DND-41 (cell line): ENCODE data around the gene SPC24.

Source experiments
- ATAC-seq: fragments of 200-7000 bp; cut with Tn5 transposase; 3 replicates; pipeline ENCODE4 v1.9.1; 2021; ENCODE audit warnings: low read depth; ENCODE audit not compliant: insufficient read depth
- DNase-seq: peaks from one replicate; pipeline ENCODE4 v3.0.0-alpha.2; 2020
- H2AFZ ChIP-seq: 2 replicates; pipeline ENCODE4 v1.6.0; 2012; ENCODE audit warnings: low read depth, low read length
- H3K27ac ChIP-seq: 2 replicates; pipeline ENCODE4 v1.5.1; 2012; ENCODE audit warnings: low read length, inconsistent platforms
- H3K27me3 ChIP-seq: fragments of 200-600 bp; sonication (generic); 2 replicates; pipeline ENCODE4 v1.6.0; 2012; ENCODE audit warnings: low read length, mild to moderate bottlenecking, inconsistent platforms; ENCODE audit not compliant: insufficient read depth, poor library complexity
- H3K36me3 ChIP-seq: 2 replicates; pipeline ENCODE4 v1.5.1; 2012; ENCODE audit warnings: low read length, inconsistent platforms; ENCODE audit not compliant: insufficient read depth
- H3K4me1 ChIP-seq: 2 replicates; pipeline ENCODE4 v1.5.1; 2012; ENCODE audit warnings: mild to moderate bottlenecking, low read length; ENCODE audit not compliant: insufficient read depth
- H3K4me2 ChIP-seq: 2 replicates; pipeline ENCODE4 v1.6.0; 2012; ENCODE audit warnings: mild to moderate bottlenecking, moderate library complexity, low read length, inconsistent platforms; ENCODE audit not compliant: insufficient read depth
- H3K4me3 ChIP-seq, 2 experiments: fragments of 200-600 bp in 1 of 2; shearing (Covaris generic) in 1 of 2; 2 replicates each; pipeline ENCODE4 v1.5.1; 2012 to 2016; ENCODE audit warnings: inconsistent platforms in 2 of 2, low read length in 2 of 2, mild to moderate bottlenecking in 2 of 2, low read depth in 1 of 2, moderate library complexity in 1 of 2
- H3K79me2 ChIP-seq: 2 replicates; pipeline ENCODE4 v1.6.0; 2012; ENCODE audit warnings: low read length, inconsistent platforms; ENCODE audit not compliant: insufficient read depth
- H3K9ac ChIP-seq: 2 replicates; pipeline ENCODE4 v1.6.0; 2012; ENCODE audit warnings: low read depth, mild to moderate bottlenecking, inconsistent platforms, low read length, moderate library complexity
- H3K9me3 ChIP-seq: 2 replicates; pipeline ENCODE4 v1.5.1; 2012; ENCODE audit warnings: low read length, moderate library complexity, mild to moderate bottlenecking, inconsistent platforms; ENCODE audit not compliant: insufficient read depth, severe bottlenecking
- H4K20me1 ChIP-seq: 2 replicates; pipeline ENCODE4 v1.6.0; 2012; ENCODE audit warnings: low read length; ENCODE audit not compliant: insufficient read depth
- CTCF ChIP-seq: IDR thresholded peaks from 2 replicates; pipeline ENCODE4 v1.5.1; 2012; ENCODE audit warnings: borderline replicate concordance, low read length, moderate library complexity, mild to moderate bottlenecking; ENCODE audit not compliant: poor library complexity, severe bottlenecking; ENCODE audit errors: extremely low read depth
- EZH2 ChIP-seq: IDR thresholded peaks from 3 replicates; pipeline ENCODE4 v1.6.1; 2012; ENCODE audit warnings: borderline replicate concordance, low read depth, mild to moderate bottlenecking, moderate library complexity, low read length, inconsistent platforms; ENCODE audit not compliant: severe bottlenecking

The SPC24 gene

GRCh38 chr19:11198769-11199424, 43.3 kb upstream of the SPC24 start:
- H3K79me2 ChIP-seq = no peaks in the 10 kb centered on the region
- H2AFZ ChIP-seq = no peak overlapping the region
- H3K27ac ChIP-seq = no peak overlapping the region
- no peak for TF ChIP-seq CTCF
- TF ChIP-seq EZH2 = no peak
- peaks cover 16% of the 10 kb centered on the region for H3K4me1 ChIP-seq
- no peak for DNase-seq
- H3K27me3 ChIP-seq = no peaks in the 10 kb centered on the region
- H3K9me3 ChIP-seq = no peaks in the 10 kb centered on the region
- H4K20me1 ChIP-seq = no peaks in the 10 kb centered on the region
- no peaks in the 10 kb centered on the region for H3K36me3 ChIP-seq
- no peak overlapping the region for H3K9ac ChIP-seq
- no peak overlapping the region for H3K4me3 ChIP-seq
- no peak for ATAC-seq
- no peak overlapping the region for H3K4me2 ChIP-seq

GRCh38 chr19:11198175-11198534, 42.6 kb upstream of the SPC24 start:
- Histone ChIP-seq H3K9me3 (no peaks in the 10 kb centered on the region), H3K9ac (peak overlapping the region; percentile 67; the same call in 1 of the 2 replicates), H3K79me2 (no peaks in the 10 kb centered on the region), H3K27ac (no peak overlapping the region), H3K4me1 (peaks cover 16% of the 10 kb centered on the region), H4K20me1 (no peaks in the 10 kb centered on the region), H2AFZ (peak overlapping the region; percentile 82), H3K4me3 (peak overlapping the region in 1 of 2 experiments; percentile 68; a peak in 3 of 4 replicates), H3K27me3 (no peaks in the 10 kb centered on the region), H3K4me2 (peak overlapping the region; percentile 93), H3K36me3 (no peaks in the 10 kb centered on the region)
- TF ChIP-seq EZH2 = no peak
- TF ChIP-seq CTCF = no peak
- no peak for DNase-seq
- ATAC-seq = no peak

GRCh38 chr19:11197291-11198174, 42.0 kb upstream of the SPC24 start, which contains the start of gene KANK2:
Gene KANK2 (minus strand): TSS chr19:11197545. CDS start chr19:11194511, 3,034 bp downstream.
- DNase-seq = peak; percentile 76
- Histone ChIP-seq H3K4me1 (peaks cover 16% of the 10 kb centered on the region), H4K20me1 (no peaks in the 10 kb centered on the region), H3K27ac (peak within 1 kb of the TSS; percentile 57; the same call in 1 of the 2 replicates), H3K9ac (peak within 1 kb of the TSS; percentile 67), H3K27me3 (no peaks in the 10 kb centered on the region), H3K9me3 (no peaks in the 10 kb centered on the region), H2AFZ (peak within 1 kb of the TSS; percentile 83), H3K4me2 (peak within 1 kb of the TSS; percentile 93), H3K36me3 (no peaks in the 10 kb centered on the region), H3K4me3 (peak within 1 kb of the TSS; percentile 30 to 68; a peak in 3 of 4 replicates), H3K79me2 (no peaks in the 10 kb centered on the region)
- TF ChIP-seq EZH2 = no peak
- TF ChIP-seq CTCF = no peak
- ATAC-seq = peak; percentile 93
